Vagina (tissue), 2 donors: ENCODE results near the gene HRH1. TPM values are rescaled to one million over a fixed set of nuclear protein-coding genes. Genes with fewer than 3 reads are reported as not detected.

Experiments used
- DNase-seq, 2 donors: peaks; one replicate each; pipeline ENCODE4 v3.0.0-alpha.2; 2017; ENCODE audit errors: extremely low spot score in 2 of 2
- H3K27ac ChIP-seq: fragments of 200-600 bp; sonication (generic); one replicate; pipeline ENCODE4 v1.5.1; 2019
- H3K27me3 ChIP-seq: fragments of 200-600 bp; sonication (generic); one replicate; pipeline ENCODE4 v1.5.1; 2019
- H3K36me3 ChIP-seq, 2 donors: fragments of 200-600 bp; sonication (generic); one replicate each; pipeline ENCODE4 v1.5.1; 2017 to 2019
- H3K4me1 ChIP-seq: fragments of 200-600 bp; sonication (generic); one replicate; pipeline ENCODE4 v1.5.1; 2019
- H3K4me3 ChIP-seq, 2 donors: fragments of 200-600 bp; sonication (generic); 1 replicate in 1 of 2; 2 replicates in 1 of 2; pipeline ENCODE4 v1.5.1; 2016 to 2019
- H3K9me3 ChIP-seq: fragments of 200-600 bp; sonication (generic); one replicate; pipeline ENCODE4 v1.5.1; 2019
- CTCF ChIP-seq, 3 experiments: fragments of 450-650 bp in 2 of 3; fragments of 200-600 bp in 1 of 3; sonication (generic) in 1 of 3; IDR thresholded peaks; one replicate each; pipeline ENCODE4 v1.5.1; 2017 to 2019; ENCODE audit warnings: antibody characterized with exemption in 3 of 3, mild to moderate bottlenecking in 2 of 3, moderate library complexity in 2 of 3
- POLR2A ChIP-seq, 2 donors: fragments of 450-650 bp; IDR thresholded peaks; one replicate each; pipeline ENCODE4 v1.6.1; 2017; ENCODE audit warnings: antibody characterized with exemption in 2 of 2, mild to moderate bottlenecking in 2 of 2, moderate library complexity in 2 of 2
- POLR2AphosphoS5 ChIP-seq, 2 donors: sonication (generic); formaldehyde crosslinking; IDR thresholded peaks; one replicate each; pipeline ENCODE4 v1.9.0; 2017; ENCODE audit warnings: antibody characterized with exemption in 2 of 2, mild to moderate bottlenecking in 2 of 2, low read depth in 1 of 2; ENCODE audit not compliant: insufficient read depth in 1 of 2
- intact Hi-C: fragments of 100-400 bp; cut with DNase I; formaldehyde crosslinking; loops from one replicate; pipeline ENCODE4 v1.15.1; 2023
- total RNA-seq: library from RNA; depleted of rRNA; stranded (reverse); fragments of >200 nt; gene quantifications from one replicate; pipeline ENCODE4 v1.2.3, GENCODE V29; 2016

Gene HRH1
- total RNA-seq, 1 donor from 2014 or later = 9.3 TPM

DNA sequence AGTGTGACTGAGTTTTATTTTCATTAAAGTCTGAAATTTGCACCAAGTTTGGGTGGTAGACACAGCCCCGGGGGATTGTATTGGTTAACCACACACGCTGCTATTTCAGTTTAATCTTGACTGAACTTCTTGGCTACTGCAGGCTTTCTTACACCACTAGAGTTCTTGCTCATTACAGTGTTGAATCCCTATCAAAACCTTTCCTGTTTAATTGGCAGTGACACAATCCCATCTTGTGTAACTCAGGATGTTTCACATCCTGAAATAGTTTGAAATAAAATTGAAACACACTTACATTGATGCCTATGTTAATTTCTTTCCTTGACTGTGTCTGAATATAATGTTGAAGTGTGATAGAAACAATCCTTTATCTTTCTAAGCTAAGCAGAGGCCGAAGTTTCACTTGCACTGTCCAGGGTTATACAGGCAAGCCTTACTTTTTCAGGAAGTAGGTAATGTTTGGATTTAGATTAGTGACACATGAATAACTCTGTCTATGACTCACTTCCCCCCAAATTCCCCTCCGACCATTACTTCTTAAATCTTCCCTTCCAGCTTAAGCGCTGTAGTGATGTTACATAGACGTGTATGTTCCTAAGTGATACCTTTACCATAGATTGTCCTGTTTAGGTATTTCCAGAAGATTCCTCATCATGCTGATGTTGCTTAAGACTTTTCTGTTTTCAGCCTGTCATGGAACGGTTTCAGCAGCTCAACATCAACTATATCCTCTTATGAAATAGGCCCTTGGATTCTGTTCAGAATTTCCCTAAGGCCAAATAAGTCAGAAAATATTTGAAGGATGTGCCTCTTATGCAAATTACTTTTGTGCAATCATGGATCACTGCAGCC lies 134.7 kb downstream of the HRH1 start:
- Histone ChIP-seq H3K4me1 (peaks cover 36% of the 10 kb centered on the region), H3K4me3 (no peak overlapping the region), H3K27ac (peak overlapping the region; percentile 73), H3K27me3 (no peaks in the 10 kb centered on the region), H3K9me3 (no peaks in the 10 kb centered on the region), H3K36me3 (no peaks in the 10 kb centered on the region)
- DNase-seq = no peak
- intact Hi-C loops = no loop called here
- TF ChIP-seq POLR2AphosphoS5 (IDR thresholded peaks at IDR 0.05; ENCODE audit: insufficient read depth in 1 of 2, low read depth in 1 of 2) = peak; percentile 35 to 49
- no peak for TF ChIP-seq POLR2A (IDR thresholded peaks at IDR 0.05)
- TF ChIP-seq CTCF (IDR thresholded peaks at IDR 0.05) = no peak

GRCh38 chr3:11289864-11290263 lies 135.6 kb downstream of the HRH1 start:
- Histone ChIP-seq H3K4me1 (peaks cover 36% of the 10 kb centered on the region), H3K4me3 (no peak overlapping the region), H3K9me3 (no peaks in the 10 kb centered on the region), H3K27ac (peak overlapping the region; percentile 73), H3K36me3 (no peaks in the 10 kb centered on the region), H3K27me3 (no peaks in the 10 kb centered on the region)
- TF ChIP-seq POLR2AphosphoS5 (IDR thresholded peaks at IDR 0.05; ENCODE audit: insufficient read depth in 1 of 2, low read depth in 1 of 2) = no peak
- TF ChIP-seq POLR2A (IDR thresholded peaks at IDR 0.05) = no peak
- TF ChIP-seq CTCF (IDR thresholded peaks at IDR 0.05) = no peak
- intact Hi-C loops = no loop called here
- DNase-seq = no peak

- H3K27me3 ChIP-seq = no peaks in the 10 kb centered on the region
Observed at GRCh38 chr3:11290743-11291680, 136.7 kb downstream of the HRH1 start.

GRCh38 chr3:11291808-11292207 lies 137.5 kb downstream of the HRH1 start:
- no peak for TF ChIP-seq POLR2AphosphoS5 (IDR thresholded peaks at IDR 0.05; ENCODE audit: insufficient read depth in 1 of 2, low read depth in 1 of 2)
- H3K36me3 ChIP-seq = no peaks in the 10 kb centered on the region
- no peaks in the 10 kb centered on the region for H3K27me3 ChIP-seq
- H3K27ac ChIP-seq = no peak overlapping the region
- H3K9me3 ChIP-seq = no peaks in the 10 kb centered on the region
- H3K4me3 ChIP-seq = no peak overlapping the region
- intact Hi-C loops = no loop called here
- H3K4me1 ChIP-seq = peaks cover 34% of the 10 kb centered on the region
- no peak for DNase-seq

More at GRCh38 chr3:11290743-11291680, 136.7 kb downstream of the HRH1 start:
- Histone ChIP-seq H3K27ac (peak overlapping the region; percentile 1), H3K4me3 (no peak overlapping the region), H3K4me1 (peaks cover 36% of the 10 kb centered on the region), H3K36me3 (no peaks in the 10 kb centered on the region), H3K9me3 (no peaks in the 10 kb centered on the region)
- no peak for DNase-seq
- no peak for TF ChIP-seq POLR2A (IDR thresholded peaks at IDR 0.05)
- no peak for TF ChIP-seq CTCF (IDR thresholded peaks at IDR 0.05)
- TF ChIP-seq POLR2AphosphoS5 (IDR thresholded peaks at IDR 0.05; ENCODE audit: insufficient read depth in 1 of 2, low read depth in 1 of 2) = no peak
- intact Hi-C loops = no loop called here

- Histone ChIP-seq H3K9me3 (no peaks in the 10 kb centered on the region), H3K27me3 (no peaks in the 10 kb centered on the region), H3K4me1 (no peaks in the 10 kb centered on the region), H3K36me3 (peaks cover 0 to 15% of the 10 kb centered on the region in 2 donors), H3K4me3 (no peak overlapping the region), H3K27ac (no peak overlapping the region)
- DNase-seq = no peak
- no peak for TF ChIP-seq POLR2A (IDR thresholded peaks at IDR 0.05)
- intact Hi-C loops = no loop called here
Observed at GRCh38 chr3:11297126-11297525, 142.8 kb downstream of the HRH1 start.
